GM13977 (cell line): ENCODE data around the gene NCR2.

ENCODE experiments used
- DNase-seq: peaks from one replicate; pipeline ENCODE4 v3.0.0; 2012; ENCODE audit warnings: low spot score
- in situ Hi-C: fragments of 300-500 bp; cut with MboI; formaldehyde crosslinking; loops from one replicate; pipeline ENCODE4 v1.12.0; 2022; ENCODE audit warnings: low sequenced_read_pairs, low pct_unique_long_range_greater_than_20kb, mixed read lengths, inconsistent platforms; ENCODE audit not compliant: unreplicated experiment
- TF ChIP-seq, protein P1 (sequence below): IDR thresholded peaks from 2 replicates; pipeline ENCODE4 v1.5.1; 2012; ENCODE audit warnings: mild to moderate bottlenecking, control low read depth; ENCODE audit not compliant: insufficient read depth; ENCODE audit errors: extremely low read depth, missing control alignments

The NCR2 gene

GRCh38 chr6:41335296-41335695, at the start of gene NCR2:
NCR2 (plus strand) TSS chr6:41335608; CDS start chr6:41335877, 269 bp downstream.
- no peak for DNase-seq
- TF ChIP-seq, protein P1, sequence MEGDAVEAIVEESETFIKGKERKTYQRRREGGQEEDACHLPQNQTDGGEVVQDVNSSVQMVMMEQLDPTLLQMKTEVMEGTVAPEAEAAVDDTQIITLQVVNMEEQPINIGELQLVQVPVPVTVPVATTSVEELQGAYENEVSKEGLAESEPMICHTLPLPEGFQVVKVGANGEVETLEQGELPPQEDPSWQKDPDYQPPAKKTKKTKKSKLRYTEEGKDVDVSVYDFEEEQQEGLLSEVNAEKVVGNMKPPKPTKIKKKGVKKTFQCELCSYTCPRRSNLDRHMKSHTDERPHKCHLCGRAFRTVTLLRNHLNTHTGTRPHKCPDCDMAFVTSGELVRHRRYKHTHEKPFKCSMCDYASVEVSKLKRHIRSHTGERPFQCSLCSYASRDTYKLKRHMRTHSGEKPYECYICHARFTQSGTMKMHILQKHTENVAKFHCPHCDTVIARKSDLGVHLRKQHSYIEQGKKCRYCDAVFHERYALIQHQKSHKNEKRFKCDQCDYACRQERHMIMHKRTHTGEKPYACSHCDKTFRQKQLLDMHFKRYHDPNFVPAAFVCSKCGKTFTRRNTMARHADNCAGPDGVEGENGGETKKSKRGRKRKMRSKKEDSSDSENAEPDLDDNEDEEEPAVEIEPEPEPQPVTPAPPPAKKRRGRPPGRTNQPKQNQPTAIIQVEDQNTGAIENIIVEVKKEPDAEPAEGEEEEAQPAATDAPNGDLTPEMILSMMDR = no peak
- in situ Hi-C loops = no loop called here

DNA sequence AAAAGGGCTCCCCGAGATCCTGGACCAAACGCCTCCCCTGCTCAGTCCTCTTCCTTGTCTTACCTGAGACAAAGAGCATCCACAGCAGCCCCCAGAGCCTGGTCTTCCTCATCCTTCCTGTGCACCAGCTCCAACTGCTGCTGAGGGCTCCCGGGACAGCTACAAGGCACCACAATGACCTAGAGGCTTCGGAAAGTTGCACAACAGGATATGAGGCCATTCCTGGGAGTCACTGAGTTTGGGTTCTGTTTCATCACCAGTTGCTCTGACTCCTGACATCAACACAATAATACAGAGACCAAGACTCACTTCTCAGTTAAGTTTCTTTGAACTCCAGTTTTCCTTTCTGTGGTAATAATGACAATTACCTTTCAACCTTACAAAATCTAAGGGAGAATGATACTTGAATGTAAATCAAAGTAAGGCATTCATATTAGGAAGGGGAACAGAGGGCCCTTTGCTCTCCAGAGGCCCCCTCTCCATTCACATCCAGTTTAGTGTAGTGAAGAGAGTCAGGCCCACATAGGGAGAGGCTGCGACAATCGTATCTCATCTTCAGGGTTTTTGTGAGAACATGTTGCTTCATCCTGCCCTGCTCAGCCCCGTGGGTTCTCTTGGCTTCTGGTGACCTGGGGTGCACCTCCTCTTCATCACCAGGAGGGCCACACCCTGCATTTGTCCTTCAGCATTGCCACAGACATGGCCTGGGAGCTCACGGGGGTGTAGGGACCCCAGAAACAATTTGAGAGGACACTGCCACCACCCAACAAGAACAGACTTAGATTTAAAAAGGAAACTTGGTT, 48.7 kb upstream of the NCR2 start, which contains the start of gene TREM1:
Gene TREM1 (minus strand): TSS at position 139 of the 803 bp plus-strand sequence. CDS start 27 bp downstream, at position 112.
- TF ChIP-seq, protein P1 = no peak
- in situ Hi-C loops = no loop called here
- no peak for DNase-seq

DNA sequence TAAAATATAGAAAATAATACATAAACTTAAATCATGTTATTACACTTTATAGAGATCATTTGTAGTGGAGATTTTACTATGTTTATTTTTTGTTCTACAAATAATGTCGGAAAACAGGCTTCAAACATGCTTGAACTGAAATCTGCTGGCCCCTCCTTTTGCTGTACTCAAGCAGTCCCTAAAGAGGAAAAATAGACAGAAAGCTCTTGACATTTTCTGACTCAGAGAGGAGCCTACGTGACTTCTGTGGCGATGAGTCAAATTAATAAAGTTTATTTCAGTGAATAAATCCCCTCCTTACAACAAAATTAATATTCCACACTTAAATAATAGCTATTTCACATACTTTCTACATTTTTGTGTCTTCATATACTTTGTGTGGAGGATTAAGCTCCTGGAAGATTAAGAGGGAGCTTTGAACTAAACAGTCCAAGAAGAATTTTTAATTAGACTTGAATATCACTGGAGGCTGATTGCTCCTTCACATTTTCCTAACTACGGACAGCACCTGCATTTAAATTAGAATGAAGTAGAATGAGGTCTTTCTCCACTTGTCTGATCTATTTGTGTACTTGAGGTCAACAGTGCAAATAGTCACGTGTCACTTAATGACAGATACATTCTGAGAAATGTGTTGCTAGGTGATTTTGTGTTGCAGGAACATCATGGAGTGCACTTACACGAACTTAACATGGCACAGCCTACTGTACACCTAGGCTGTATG, 47.2 kb upstream of the NCR2 start:
- TF ChIP-seq, protein P1 = no peak
- DNase-seq = peak; percentile 28
- in situ Hi-C loops = no loop called here

- in situ Hi-C loops = no loop called here
- TF ChIP-seq, protein P1 = no peak
- no peak for DNase-seq
These were observed 46.7 kb upstream of the NCR2 start for GRCh38 chr6:41288754-41289129.

- no peak for DNase-seq
- in situ Hi-C loops = no loop called here
- TF ChIP-seq, protein P1 = no peak
These were observed 45.6 kb upstream of the NCR2 start for GRCh38 chr6:41289815-41290214.

- TF ChIP-seq, protein P1 = no peak
- in situ Hi-C loops = no loop called here
- DNase-seq = no peak
These were observed 43.7 kb upstream of the NCR2 start for GRCh38 chr6:41291717-41292116.
